Esophagus (tissue), 2 donors: Measurements from ENCODE around the gene RASGRP2. TPM values are rescaled to one million over a fixed set of nuclear protein-coding genes. Genes with fewer than 3 reads are reported as not detected.

Source experiments
- H3K27ac ChIP-seq, 2 donors: one replicate each; pipeline ENCODE4 v1.5.1; 2013; ENCODE audit warnings: low read depth in 2 of 2, mild to moderate bottlenecking in 2 of 2, inconsistent platforms in 1 of 2, low read length in 1 of 2, moderate library complexity in 1 of 2
- H3K27me3 ChIP-seq, 2 donors: one replicate each; pipeline ENCODE4 v1.6.1; 2013; ENCODE audit warnings: low read length in 2 of 2, control low read depth in 1 of 2, mild to moderate bottlenecking in 1 of 2; ENCODE audit not compliant: insufficient read depth in 2 of 2, control insufficient read depth in 1 of 2
- H3K36me3 ChIP-seq, 2 donors: one replicate each; pipeline ENCODE4 v1.6.1; 2013; ENCODE audit warnings: low read length in 1 of 2; ENCODE audit not compliant: control insufficient read depth in 2 of 2, insufficient read depth in 2 of 2
- H3K4me1 ChIP-seq, 2 donors: one replicate each; pipeline ENCODE4 v1.6.1; 2013; ENCODE audit warnings: low read length in 1 of 2; ENCODE audit not compliant: control insufficient read depth in 2 of 2, insufficient read depth in 2 of 2
- H3K4me3 ChIP-seq, 2 donors: one replicate each; pipeline ENCODE4 v1.5.1; 2013; ENCODE audit warnings: low read length in 2 of 2, mild to moderate bottlenecking in 2 of 2, low read depth in 1 of 2, moderate library complexity in 1 of 2
- H3K9me3 ChIP-seq, 2 donors: one replicate each; pipeline ENCODE4 v1.6.1; 2013; ENCODE audit warnings: mild to moderate bottlenecking in 2 of 2, low read depth in 1 of 2, low read length in 1 of 2, moderate library complexity in 1 of 2; ENCODE audit not compliant: control insufficient read depth in 2 of 2, insufficient read depth in 1 of 2
- WGBS, 2 donors: extraction: QIAGEN DNeasy Blood & Tissue Kit; methylation state at CpG; one replicate each; pipeline ENCODE4 v1.1.7; 2013; 5-methylcytosine and 5-hydroxymethylcytosine counted together
- polyA plus RNA-seq, 2 donors: library from polyadenylated mRNA; stranded (reverse); fragments of 200-250 nt; gene quantifications; one replicate each; pipeline ENCODE4 v1.2.3, GENCODE V29; 2013
- donor health status: healthy with polysubstance abuse.
- donor health status: Bipolar disorder and iron deficiency.

The RASGRP2 gene
- polyA plus RNA-seq, 2 donors: 7.9 to 13.0 TPM

GRCh38 chr11:64677441-64678023 lies 66.4 kb downstream of the RASGRP2 start:
- no peak overlapping the region for H3K4me3 ChIP-seq
- H3K9me3 ChIP-seq: no peaks in the 10 kb centered on the region
- H3K27ac ChIP-seq: no peak overlapping the region
- 69 to 77% methylated on average over 6 of the region's 6 CpGs for WGBS, 2 donors
- H3K27me3 ChIP-seq: no peaks in the 10 kb centered on the region
- H3K4me1 ChIP-seq: peaks cover 0 to 7% of the 10 kb centered on the region in 2 donors
- H3K36me3 ChIP-seq: no peaks in the 10 kb centered on the region

Other genes with a start within 250 kb of the RASGRP2 start
- not detected for gene SLC22A11, start 188.2 kb downstream of the RASGRP2 start, polyA plus RNA-seq
- gene SLC22A12, start 152.9 kb downstream of the RASGRP2 start, polyA plus RNA-seq: not detected
- under 1 TPM; 0.24 to 0.44 TPM for gene NRXN2, start 20.9 kb downstream of the RASGRP2 start, polyA plus RNA-seq
- gene PYGM, start 15.8 kb upstream of the RASGRP2 start, polyA plus RNA-seq: 1 to 10 TPM; 1.2 to 1.7 TPM
- gene SF1, start 34.4 kb upstream of the RASGRP2 start, polyA plus RNA-seq: 10 to 100 TPM; 79.0 to 88.0 TPM
- gene MAP4K2, start 59.1 kb upstream of the RASGRP2 start, polyA plus RNA-seq: 1 to 10 TPM; 4.7 to 7.5 TPM
- 10 to 100 TPM; 15.4 to 19.0 TPM for gene MEN1, start 66.4 kb upstream of the RASGRP2 start, polyA plus RNA-seq
- gene CDC42BPG, start 100.5 kb upstream of the RASGRP2 start, polyA plus RNA-seq: 10 to 100 TPM; 17.5 to 30.7 TPM
- gene EHD1, start 134.5 kb upstream of the RASGRP2 start, polyA plus RNA-seq: 10 to 100 TPM; 16.1 to 28.7 TPM
- 10 to 100 TPM; 10.4 to 11.4 TPM for gene ATG2A, start 173.1 kb upstream of the RASGRP2 start, polyA plus RNA-seq
- 10 to 100 TPM in 1 of 2 donors, 1 to 10 TPM in 1; 6.6 to 11.0 TPM for gene PPP2R5B, start 180.5 kb upstream of the RASGRP2 start, polyA plus RNA-seq
- not detected for gene GPHA2, start 191.8 kb upstream of the RASGRP2 start, polyA plus RNA-seq
- not detected for gene MAJIN, start 228.0 kb upstream of the RASGRP2 start, polyA plus RNA-seq